ENCODE results near the gene PLXDC2.

PLXDC2 gene

DNA sequence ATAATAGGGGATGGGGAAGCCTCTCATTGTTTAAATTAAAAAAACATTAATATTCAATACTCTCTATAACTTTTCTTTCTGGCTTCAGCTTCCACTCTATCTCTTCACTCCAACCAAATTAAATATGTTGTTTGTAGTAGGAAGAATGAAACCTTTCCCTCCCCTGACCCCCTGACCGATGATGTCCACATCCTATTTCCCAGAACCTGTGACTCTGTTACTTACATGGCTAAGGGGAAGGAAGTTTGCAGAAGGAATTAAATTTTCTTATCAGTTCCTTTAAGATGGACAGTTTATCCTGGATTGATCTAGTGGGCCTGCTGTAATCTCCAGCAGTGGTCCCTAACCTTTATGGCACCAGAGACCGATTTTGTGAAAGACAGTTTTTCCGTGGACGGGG, 130.0 kb downstream of the PLXDC2 start:
- DNase-seq, result no peak

DNA sequence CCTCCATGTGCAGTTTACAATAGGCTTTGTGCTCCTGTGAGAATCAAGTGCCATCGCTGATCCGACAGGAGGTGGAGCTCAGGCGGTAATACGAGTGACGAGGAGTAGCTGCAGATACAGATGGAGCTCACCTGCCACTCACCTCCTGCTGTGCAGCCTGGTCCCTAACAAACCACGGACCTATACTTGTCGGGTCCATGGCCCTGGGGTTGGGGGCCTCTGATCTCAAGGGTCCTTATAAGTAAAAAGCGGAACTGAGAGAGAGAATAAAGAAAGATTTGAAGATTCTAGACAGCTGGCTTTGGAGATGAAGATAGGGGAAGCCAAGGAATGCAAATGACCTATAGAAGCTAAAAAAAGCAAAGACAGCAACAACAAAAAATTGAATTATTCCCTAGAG, 130.6 kb downstream of the PLXDC2 start:
- DNase-seq, result no peak

DNA sequence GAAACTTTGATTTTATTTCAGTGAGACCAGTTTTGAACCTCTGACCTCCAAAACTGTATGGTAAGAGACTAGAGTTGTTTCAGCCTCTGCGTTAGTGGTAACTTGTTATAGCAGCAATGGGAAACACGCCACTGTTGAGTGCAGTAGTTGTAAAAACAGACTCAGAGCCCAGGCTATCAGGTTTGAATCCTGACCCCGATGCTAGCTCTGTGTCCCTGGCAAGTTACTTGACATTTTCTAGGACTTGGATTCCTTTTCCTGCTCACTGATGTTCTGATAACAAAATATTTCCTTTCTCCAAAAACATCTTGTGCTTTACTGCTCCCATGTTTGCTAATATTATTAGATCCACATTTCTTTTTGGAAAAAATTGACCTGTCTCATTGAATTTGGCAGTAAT, 131.0 kb downstream of the PLXDC2 start:
- no peak for DNase-seq

DNA sequence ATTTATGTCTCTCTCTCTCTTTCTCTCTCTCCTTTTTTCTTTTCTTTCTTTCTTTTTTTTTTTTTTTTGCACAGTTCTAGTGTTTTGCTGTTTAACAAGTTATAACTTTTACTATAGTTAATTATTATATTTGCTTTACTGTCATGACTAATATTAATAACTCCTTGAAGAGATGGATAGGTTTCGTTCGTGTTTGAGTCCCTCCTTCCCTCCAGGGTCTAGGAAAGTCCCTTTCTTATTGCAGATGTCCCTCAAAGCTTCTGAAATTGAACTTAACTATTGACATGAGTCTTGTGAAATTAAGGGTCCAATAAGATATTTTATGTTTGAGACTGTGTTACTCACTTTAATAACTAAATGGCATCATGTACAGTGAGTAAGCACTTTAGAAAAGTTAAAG, 131.4 kb downstream of the PLXDC2 start:
- DNase-seq, result no peak

DNA sequence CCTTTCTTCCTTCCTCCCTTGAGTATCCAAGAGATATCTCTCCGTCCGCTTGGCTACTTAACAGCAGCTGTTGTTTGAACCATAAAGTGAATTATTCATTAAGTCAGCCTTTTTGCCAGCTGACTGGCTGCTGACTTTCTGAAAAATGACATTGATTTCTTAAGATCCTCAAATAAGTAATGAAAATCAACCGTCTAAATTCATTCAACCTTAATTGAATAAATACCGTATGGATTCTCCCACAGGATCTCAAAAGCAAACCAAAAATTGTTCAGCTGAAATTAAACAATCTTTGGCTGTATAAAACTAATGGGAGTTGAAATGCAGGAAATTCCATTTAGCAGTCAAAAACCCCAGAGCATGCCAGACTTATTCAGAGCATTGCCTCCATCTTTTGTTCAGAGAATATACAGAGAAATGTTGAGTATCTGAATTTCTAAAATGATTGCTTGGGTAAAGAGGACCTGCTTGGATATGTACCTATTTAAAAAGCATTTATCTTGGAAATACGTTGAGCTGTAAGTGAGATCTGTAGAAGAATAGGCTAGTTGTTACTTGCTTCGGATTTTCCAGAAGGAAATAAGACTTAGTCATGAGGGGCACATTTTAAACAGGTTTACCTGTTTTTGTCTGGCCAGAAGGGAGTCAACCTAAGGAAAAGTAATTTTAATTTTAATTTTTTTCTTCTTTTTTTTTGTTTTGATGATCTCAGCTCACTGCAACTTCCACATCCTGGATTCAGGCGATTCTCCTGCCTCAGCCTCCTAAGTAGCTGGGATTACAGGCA, 136.2 kb downstream of the PLXDC2 start:
- peak; percentile 81 for DNase-seq

DNA sequence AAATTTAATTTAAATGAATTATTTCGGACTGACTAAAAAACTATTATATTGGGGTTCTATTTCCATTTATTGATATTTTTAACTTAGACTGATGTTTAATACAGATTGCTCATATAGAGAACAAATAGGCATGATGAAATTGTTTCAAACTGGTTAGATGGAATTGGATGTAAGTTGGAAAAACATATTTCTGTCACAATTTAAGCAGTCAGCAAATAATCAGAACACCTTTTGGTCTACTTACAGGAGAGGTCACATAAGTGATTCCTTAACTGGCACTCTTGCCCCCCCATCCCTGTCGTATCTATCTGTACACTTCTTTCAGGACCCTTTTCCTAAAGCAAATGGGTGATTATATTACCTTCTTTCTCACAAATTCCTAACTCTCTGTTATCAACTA, 138.4 kb downstream of the PLXDC2 start:
- DNase-seq, result no peak

DNA sequence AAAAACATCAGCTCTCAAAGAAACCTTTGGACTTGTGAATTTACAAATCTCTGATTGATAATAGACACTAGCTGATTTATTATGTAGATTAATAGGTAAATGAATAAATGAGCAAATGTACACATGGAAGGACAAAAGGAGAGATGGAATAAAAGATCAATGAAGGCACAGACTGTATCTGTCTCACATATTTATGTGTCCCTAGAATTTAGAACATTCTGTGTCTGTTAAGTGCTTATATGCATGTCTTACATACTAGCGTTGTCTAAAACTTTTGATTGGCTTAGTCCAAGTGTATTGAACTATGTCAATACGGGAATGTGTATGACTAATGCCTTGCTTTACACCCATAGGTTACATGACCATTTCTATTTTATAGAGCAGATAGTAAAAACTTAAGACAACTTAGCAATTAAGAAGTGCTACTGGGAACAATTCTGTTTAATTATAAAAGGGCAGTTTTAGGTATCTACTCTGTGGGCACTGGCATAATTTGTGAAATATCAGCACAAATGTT, 140.3 kb downstream of the PLXDC2 start:
- no peak for DNase-seq

DNA sequence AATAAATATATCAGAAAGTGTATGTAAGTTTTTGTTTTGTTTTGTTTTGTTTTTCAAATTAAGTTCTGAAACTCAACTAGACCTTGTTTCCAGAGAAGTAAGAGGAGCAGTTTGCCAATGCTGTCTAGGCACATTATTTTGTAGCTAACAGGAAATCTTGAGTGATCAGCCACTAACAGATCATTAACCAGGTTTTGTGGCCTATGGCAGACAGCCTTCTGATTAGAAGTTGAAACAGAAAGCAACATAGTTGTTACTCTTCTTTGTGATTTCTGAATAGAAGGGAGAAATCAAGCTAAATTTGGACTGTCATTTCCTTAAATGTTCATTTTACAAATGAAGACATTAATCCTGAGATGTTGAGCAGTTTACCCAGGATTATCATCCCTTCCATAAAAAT, 142.6 kb downstream of the PLXDC2 start:
- no peak for DNase-seq

DNA sequence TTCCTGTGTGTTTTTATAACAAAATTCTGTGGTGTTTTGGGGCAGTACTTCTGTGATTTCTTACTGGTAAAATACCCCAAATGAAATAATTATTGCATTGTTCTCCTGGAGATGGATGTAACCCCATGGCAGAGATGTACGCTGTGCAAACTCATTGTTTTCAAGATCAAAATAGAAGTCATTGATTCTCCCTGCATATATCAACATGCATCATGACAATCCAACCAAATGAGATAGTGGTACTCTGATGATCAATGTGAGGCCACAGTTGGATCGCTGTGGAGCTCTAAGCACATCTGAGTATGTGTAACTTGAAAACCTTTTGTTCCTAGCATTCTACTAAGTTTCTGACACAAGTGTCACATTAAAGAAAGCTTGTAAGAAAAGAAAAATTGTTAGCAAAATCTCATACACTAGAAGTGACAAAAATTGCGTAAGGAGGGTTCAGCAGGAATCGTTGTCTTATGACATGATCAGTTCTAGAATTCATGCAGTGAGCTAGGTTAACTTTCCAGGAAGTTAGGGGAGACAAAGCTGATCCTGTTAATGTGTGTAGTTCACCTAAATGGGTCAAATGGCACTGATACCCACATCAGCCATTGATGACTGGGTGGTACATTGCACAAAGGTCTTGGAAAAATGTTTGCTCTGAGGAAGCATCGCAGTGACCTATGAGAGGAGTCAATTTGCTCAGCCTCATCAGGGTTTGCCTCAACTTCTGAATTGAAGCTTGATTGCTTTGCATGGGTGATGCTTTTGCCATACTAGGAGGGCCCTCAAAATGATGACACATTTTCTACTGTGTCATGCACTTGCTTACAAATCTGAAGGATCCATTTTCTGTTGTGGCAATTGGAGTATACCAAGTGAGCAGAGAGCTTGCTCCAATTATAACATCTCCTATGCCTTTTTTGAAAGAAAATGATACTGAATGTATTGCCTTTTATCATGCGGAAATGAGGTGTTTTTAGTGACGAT, 145.1 kb downstream of the PLXDC2 start:
- DNase-seq, result no peak

DNA sequence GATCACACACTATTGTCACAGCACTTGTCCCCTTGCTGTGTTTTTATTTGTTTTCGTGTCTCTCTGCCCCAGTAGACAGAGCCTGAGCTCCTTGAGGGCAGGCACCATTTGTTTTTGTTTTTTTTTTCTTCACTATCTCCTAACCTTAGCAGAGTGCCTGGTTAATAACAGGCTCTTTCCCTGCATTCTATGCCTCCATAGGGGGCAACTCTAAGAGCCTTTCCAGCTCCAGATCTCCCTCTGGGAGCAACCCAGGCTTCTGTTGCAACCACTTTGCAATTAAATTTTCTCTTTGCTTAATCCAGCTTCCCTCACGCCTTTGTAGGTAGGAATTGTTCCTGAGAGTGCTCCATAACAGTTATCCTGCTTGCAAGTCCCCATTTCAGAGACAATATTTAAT, 148.4 kb downstream of the PLXDC2 start:
- DNase-seq, result no peak

DNA sequence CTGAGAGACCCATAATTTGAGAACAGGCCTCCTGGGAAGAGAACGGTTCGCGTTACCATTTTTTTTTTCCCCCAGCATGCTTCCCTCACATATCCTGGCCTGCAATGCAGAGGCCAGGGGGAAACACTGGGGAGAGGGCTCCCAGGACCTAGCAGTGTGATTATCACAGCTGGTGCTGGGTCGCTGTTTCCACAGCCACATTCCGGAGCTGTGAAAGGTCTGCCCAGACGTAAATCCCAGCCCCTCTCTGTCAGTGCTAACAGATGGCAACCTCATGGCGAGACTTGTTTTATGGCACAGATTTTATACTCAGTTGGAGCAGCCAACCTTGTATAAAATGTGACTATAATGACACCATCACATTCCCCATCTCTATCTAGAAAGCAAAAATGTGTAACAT, 150.5 kb downstream of the PLXDC2 start:
- peak; percentile 82 for DNase-seq

DNA sequence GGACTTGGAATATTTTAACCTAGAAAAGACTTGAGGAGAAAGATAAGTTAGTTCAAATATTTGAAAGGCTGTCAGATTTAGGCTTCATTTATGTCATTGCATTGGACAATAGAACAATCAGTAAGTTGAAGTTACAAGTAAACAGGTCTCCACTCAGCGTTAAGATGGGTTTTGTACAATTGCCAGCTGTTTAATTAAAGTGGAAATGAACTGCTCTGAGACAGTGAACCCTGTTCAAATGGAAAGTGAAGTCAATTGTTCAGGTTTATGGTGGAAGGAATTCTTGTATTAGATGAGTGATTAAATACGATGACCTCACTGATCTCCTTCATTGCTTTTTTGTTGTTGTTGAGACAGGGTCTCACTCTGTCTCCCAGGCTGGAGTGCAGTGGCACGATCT, 151.7 kb downstream of the PLXDC2 start:
- DNase-seq, result no peak

DNA sequence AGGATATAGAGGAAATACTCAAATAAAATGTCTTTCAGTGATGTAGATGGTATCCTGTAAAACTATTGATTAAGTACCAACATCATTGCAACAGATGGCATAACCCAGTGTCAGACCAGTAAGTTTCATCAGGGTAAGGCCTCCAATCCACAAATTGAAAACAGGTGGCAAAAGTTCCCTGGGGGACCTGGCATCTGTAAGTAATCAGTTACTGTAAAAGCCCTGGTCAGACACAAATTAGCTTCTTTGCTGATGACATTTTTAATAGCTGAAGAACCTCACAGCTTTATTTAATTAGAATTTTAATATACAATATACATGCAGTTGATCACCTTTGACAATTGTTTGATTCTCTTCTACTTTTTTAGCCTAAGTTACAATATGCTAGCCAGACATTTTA, 152.5 kb downstream of the PLXDC2 start:
- no peak for DNase-seq

DNA sequence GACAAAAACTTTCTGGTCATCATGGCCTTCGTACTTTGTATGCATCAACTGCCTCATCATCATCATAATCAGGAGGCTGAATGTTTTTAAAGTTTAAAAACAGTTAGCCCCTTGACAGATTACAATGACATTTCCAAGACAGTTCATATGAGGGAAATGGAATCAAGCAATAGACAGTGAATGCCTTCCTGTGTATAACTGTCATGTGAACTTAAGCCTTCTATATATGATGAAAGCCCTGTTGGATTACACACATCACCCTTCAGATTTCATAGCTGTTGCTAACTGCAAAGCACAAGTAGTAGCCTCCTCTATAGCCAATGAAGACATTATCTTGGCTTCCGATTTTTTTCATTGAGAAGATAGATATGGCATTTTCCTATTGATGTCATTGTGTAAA, 154.0 kb downstream of the PLXDC2 start:
- no peak for DNase-seq

DNA sequence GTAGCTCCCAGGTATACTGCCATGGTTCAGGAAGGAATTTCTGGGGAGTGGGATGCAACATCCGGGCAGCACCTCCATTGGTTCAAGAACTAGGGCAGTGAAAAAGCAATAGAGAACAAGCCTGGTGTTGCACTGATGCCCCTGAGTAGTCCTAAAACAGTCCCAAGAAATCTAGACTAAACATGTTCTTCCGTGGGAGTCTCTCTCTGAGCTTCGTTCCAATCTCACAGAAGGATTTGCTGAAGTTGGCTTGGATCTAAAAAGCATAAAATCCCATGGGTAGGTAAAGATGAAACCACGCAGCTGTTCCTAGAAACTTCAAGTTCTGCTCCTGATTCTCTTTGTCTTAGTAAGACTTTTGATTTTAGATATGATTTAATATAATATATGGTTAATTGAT, 154.5 kb downstream of the PLXDC2 start:
- DNase-seq, result no peak

DNA sequence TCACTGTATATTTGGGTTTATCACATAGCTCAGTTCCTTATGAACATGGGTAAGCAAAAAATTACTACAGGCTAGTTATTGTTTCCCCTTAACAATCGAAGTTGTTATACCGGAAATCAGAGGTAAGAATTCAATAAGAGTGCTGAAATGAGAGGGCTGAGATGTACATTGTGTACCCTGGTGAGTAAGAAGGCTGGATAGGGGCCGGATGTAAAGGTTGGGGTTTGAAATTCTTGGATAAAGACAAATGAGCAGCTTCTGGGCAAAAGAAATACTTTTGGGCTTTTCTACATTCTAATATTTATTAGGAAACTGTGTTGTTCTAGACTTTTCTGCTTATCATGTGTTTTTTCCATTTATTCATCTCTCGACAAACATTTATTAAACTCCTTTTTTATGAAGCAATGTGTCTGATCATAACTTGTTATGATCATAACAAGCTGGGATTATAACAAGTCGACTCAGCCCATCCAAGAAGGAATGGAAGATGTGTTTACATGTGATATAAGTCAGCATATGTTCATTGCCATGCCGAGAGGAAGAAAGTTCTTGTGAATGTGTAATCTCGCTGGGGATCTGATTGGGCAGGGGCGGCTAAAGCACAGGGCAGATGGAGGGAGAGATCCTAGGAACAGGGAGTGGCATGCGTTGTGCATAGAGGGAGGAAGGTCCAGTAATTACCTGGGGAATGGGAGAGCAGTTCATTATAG, 155.3 kb downstream of the PLXDC2 start:
- DNase-seq, result no peak

DNA sequence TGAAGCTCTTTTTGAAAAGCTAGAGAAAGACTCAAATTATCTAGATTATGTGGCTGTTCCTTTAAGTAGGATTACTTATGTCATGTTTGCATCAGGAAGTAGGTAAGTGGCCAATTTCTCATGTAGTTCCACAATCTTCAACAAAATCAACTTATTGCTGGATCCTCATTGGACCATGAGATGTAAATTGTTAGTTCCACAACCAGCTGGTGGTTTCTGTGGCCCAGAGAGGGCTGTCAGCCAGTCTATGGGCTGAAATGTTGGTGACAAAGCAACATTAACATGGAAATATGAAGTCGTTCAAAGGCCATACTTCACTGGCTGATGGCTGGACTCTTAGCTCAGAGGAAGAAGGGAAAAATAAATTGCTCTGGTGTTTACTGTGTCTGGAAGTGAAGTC, 157.9 kb downstream of the PLXDC2 start:
- no peak for DNase-seq

DNA sequence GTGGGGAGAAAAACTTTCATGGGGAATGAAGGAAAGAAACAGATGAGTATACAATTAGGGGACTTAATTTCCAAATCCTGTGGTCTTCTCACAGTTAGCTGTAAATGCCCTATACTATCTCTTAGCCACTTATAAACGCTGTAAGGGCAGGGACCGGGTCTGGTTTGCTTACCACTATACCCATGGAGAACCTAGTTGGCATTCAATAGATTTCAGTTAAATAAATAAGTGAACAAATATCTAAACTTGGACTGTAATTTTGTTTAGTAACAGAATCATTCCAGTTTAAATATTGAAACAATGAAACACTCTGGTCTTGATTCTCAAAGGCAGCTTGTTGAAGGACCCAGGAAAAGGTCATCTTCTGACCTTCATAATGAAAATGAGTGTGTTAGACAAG, 158.3 kb downstream of the PLXDC2 start:
- DNase-seq, result no peak

DNA sequence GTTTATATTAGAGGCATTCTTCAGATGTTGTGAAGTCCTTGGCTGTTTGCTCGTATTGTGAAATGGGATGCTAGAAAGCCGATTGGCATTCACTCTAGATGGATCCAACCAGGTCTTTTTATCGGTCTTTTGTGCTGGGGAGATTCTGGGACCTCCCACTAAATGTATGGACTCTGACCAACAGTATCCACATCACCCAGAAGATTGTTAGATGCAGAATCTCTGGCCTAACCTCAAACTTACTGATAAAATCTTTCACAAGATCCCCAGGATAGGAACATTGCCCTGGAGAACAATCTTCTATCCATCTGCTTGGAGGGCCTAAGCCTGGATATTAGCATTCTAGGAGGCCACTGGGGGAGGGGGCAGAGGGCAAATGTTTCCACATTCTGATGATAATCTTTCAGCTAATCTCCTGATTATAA, 160.9 kb downstream of the PLXDC2 start:
- DNase-seq, result no peak

DNA sequence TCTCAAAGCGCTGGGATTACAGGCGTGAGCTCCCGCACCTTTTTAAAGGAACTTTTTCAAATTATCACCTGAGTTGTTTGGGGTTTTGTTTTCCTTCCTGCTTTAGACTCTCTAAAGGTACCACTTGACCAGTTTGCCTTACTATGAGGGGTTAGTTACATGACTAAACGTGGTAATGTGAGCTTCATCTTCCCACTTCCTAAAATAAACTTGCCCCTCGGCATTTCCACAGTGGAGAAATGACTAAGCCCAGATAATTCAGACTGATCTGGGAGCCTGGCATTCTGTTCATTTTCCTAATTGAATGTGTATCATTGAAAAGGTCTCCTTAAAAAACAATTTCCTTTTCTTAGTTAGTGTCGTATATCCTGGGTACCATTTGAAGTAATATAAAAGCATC, 163.4 kb downstream of the PLXDC2 start:
- no peak for DNase-seq

DNA sequence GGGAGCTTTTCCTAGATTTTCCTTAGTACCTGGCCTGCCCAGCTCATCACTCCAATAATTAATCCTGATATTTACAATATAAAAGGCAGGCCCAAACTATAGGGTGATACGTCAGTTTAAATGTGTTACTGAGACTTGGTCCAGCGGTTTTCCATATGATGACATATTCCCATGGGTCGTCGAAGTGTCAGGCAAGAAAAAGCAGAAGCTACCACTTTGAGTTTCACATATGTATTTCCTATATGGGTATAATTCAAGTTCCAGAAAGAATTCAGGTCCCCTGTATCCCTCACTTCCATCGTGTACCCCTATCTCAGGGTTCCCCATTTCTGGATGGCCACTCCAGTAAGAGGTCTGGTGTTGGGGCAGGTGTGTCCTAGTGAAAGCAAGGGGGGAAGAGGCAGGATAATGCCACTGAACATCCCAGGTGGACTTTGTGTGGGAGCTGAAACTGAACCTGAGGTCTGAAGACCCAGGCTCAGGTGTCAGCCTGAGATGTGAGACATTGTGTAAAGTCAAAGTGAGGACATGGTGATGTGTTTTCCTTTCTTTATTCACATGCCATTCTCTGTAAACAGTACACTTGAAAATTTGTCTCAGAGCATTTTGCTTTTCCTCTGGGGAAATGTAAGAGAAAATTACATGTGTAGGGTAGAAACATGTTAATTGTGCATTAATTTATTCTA, 167.8 kb downstream of the PLXDC2 start:
- no peak for DNase-seq

DNA sequence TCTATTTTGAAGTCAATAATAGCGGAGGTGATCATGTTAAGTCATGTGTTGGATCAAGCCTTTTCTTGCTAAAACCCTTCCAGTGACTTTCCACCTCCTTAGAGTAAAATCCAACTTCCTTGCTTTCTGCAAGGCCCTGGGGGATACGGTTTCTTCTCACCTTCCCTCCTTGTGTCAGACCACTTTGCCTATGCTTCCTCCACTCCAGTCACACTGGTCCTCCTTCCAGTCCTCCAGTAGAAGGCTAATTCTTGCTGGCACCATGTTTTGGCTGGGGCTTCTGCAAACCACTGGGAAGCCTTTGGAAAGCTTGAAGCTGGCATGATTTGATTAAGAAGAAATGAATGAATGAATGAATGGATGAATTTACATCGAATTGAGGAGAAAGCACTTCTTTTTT, 169.5 kb downstream of the PLXDC2 start:
- DNase-seq, result no peak

DNA sequence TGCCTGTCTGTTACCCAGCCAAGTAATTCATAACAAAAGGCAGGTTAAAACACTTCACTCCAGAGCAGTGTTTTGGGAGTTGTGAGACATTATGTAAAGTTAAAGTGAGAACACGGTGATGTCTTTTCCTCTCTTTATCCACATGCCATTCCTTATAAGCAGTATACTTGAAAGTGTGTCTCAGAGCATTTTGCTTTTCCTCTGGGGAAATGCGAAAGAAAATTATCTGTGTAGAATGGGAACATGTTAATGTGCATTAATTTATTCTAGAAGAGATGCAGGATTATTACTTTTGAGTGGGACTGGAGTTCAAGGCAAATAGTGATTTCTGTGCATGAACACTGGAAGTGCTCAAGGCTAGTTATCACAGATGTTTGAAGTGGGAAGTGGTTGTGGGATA, 170.4 kb downstream of the PLXDC2 start:
- DNase-seq, result no peak
